Stimulated activated naive CD8-positive, alpha-beta T cell treated with anti-CD3 and anti-CD28 coated beads, Interleukin-15, amount 100 ng/mL, for 72 hours (primary cell): ENCODE data around the gene KAT7.
"Not testable (repeated sequence)": the region's sequence is repeated elsewhere in the genome, so short reads cannot be mapped to it uniquely, and the experiment has no call there.

Source experiments
- ATAC-seq: fragments of 150-1000 bp; cut with Tn5 transposase; 2 replicates; pipeline ENCODE4 v1.10.0; 2021; ENCODE audit warnings: mild to moderate bottlenecking, moderate library complexity
- DNase-seq, 2 donors: peaks; one replicate each; pipeline ENCODE4 v3.0.0; 2021 to 2022
- H3K27ac Mint-ChIP-seq, 2 donors: one replicate each; pipeline ENCODE4 v1.8.0; 2022; ENCODE audit warnings: mild to moderate bottlenecking in 2 of 2, mixed read lengths in 2 of 2, moderate library complexity in 2 of 2
- H3K27me3 Mint-ChIP-seq: one replicate; pipeline ENCODE4 v1.8.0; 2022; ENCODE audit warnings: mixed read lengths
- H3K4me1 Mint-ChIP-seq: one replicate; pipeline ENCODE4 v1.8.0; 2022; ENCODE audit warnings: mild to moderate bottlenecking, mixed read lengths
- H3K4me3 Mint-ChIP-seq, 2 donors: one replicate each; pipeline ENCODE4 v1.8.0; 2022; ENCODE audit warnings: mild to moderate bottlenecking in 2 of 2, mixed read lengths in 2 of 2, moderate library complexity in 1 of 2
- H3K9me3 Mint-ChIP-seq, 2 donors: one replicate each; pipeline ENCODE4 v1.8.0; 2022; ENCODE audit warnings: mixed read lengths in 2 of 2

The KAT7 gene

DNA sequence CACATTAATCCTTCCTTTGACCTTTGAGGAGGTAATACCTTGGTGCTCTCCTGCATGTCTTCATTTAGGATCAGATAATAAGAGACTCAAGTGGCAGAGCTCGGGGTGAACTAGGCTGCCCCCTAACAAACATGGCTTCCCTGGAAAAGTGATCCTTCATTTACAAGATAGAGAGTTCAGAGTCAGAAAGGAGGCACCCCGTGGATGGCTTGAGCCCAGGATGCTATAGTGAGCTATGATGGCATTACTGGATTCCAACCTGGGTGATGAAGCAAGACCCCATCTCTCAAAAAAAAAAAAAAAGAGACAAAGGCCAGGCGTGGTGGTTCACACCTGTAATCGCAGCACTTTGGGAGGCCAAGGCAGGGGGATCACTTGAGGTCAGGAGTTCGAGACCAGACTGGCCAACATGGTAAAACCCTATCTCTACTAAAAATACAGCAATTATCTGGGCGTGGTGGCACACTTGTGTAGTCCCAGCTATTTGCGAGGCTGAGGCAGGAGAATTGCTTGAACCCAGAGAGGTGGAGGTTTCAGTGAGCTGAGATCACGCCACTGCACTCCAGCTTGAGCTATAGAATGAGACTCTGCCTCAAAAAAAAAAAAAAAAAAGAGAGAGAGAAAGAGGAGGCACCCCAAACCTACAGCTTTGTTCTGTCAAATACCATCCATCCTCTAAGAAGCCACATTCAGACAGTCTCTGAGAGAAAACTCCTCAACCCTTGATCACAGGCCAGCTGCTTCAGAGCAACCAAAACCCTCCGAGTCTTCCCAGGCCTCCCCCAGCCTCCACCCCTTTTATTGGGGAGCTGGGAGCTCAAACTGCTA, 31.9 kb upstream of the KAT7 start:
- H3K27me3 Mint-ChIP-seq = no peaks in the 10 kb centered on the region
- no peaks in the 10 kb centered on the region for H3K9me3 Mint-ChIP-seq
- peak overlapping the region in 1 of 2 donors; percentile 22 for H3K4me3 Mint-ChIP-seq
- peak overlapping the region in 1 of 2 donors; percentile 56 for H3K27ac Mint-ChIP-seq
- no peak for DNase-seq
- ATAC-seq = no peak
- H3K4me1 Mint-ChIP-seq = peaks cover 95% of the 10 kb centered on the region

DNA sequence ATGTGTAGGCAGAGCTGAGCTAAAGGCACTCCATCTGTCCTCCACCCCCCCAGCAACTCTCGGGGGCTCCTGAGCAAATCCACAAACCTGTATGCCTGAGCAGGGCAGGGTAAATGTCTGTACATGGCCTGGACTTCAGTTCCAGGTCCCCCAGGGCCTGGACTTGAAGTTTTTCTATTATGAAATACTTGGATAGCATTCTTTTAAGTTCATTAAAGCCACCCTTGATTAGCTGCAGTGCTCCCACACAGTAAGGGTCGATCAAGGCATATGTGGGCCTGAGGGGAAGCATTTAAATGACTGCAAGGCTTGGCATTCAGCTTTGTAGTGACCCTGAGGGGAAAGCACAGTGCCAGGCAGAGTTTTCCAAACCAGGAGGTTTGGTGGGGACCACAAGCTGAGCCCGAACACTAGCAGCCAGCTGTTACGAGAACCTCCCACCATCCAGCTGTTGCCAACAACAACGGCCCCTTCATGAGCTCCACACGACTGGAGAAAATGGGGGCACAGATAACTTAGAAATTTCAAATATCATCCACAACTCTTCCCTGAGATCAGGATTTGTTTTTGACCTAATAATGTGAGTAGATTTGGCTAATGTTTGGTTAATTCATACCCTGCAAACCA, 31.2 kb upstream of the KAT7 start:
- ATAC-seq (no peak), DNase-seq (no peak)
- Mint-ChIP-seq H3K27ac (no peak overlapping the region), H3K27me3 (no peaks in the 10 kb centered on the region), H3K4me3 (peak overlapping the region in 1 of 2 donors; percentile 22), H3K4me1 (peaks cover 96% of the 10 kb centered on the region), H3K9me3 (no peaks in the 10 kb centered on the region)

DNA sequence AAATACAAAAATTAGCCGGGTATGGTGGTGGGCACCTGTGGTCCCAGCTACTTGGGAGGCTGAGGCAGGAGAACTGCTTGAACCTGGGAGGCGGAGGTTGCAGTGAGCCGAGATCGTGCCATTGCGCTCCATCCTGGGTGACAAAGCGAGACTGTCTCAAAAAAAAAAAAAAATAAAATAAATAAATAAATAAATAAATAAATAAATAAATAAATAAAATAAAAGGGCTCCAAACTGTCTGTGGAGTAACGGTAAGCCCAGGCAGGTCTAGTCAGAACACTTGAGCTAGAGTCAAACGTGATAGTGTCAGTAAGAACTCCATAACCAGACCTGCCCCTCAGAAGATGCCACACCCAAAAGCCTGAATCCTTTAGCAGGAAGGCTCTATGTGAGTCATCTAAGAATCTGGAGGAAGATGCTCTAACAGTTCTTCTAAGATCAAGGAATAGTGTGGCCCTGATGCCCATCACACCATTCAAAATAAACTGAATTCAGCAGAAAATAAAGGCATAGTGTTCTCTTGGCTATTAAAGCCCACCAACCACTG, 29.9 kb upstream of the KAT7 start:
- not testable (repeated sequence) for H3K27me3 Mint-ChIP-seq, H3K4me3 Mint-ChIP-seq, DNase-seq, H3K27ac Mint-ChIP-seq, ATAC-seq, H3K9me3 Mint-ChIP-seq
- H3K4me1 Mint-ChIP-seq = peaks cover 95% of the 10 kb centered on the region

DNA sequence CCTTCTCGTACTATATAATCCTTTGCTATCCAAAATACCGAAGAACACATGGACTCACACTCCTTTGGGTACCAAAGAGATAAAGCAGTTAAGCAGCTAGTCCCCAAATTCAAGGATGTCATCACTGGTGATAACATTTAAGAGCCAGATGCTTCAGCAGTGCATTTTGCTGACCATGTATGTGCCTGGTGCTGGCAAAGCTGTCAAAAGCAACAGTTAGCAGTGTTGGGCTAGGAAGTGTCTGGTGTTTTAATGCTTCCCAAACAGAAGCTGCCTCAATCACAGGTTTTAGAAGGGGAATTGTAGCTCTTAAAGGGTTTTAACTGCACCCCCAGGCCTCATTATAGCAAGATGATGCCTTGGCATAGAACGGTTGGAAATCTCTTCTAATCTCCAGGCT, 29.3 kb upstream of the KAT7 start:
- Mint-ChIP-seq H3K9me3 (no peaks in the 10 kb centered on the region), H3K4me3 (no peak overlapping the region), H3K27ac (no peak overlapping the region), H3K27me3 (no peaks in the 10 kb centered on the region), H3K4me1 (peaks cover 88% of the 10 kb centered on the region)
- ATAC-seq = no peak
- DNase-seq = no peak

DNA sequence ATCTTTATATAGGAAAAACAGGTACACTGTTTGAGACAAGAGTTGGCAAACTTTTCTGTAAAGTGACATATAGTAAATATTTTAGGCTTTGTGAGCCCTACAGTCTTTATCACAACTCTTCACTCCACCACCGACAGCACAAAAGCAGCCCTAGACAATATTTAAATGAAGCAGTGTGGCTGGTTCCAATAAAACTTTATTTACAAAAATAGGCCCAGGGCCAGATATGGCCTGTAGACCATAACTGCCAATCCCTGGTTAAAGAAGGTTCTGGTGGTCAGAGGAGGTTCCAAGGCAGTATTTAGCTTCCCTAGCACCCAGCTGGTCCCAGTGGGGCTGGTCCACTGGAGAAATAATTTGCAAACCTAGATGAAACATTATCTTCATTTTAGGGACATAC, 28.2 kb upstream of the KAT7 start:
- DNase-seq (no peak), ATAC-seq (no peak)
- Mint-ChIP-seq H3K27ac (peak overlapping the region in 1 of 2 donors; percentile 49), H3K4me1 (peaks cover 87% of the 10 kb centered on the region), H3K9me3 (no peaks in the 10 kb centered on the region), H3K27me3 (no peaks in the 10 kb centered on the region), H3K4me3 (peak overlapping the region; percentile 57 to 60)

DNA sequence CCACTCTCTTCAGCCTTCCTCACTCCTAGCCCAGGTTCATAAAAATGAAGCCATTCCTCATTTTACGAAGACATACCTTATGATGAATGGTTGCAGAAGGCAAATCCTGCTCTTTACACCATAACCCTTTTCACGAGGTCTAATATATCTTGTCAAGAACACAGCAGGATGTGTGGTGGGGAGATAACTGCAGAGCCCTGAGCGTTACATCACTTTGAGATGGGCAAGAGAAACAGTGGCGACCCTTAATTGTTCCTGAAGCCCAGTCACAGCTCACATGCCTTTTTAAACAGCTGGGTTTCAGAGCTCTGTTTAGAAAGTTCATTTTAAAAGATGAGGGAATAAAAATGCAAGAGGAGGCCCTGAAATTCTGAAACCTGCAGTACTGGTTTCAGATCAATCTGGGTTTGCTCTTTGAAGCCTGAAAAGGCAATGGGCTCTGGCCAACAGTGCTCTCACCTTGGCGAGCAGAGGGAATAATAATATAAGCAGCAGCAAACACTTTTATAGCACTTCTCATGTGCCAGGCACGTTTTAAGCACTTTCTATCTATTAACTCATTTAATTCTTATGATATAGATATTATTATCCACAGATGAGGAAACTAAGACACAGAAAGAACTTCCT, 27.4 kb upstream of the KAT7 start:
- DNase-seq (no peak), ATAC-seq (no peak)
- Mint-ChIP-seq H3K9me3 (no peaks in the 10 kb centered on the region), H3K4me3 (peak overlapping the region; percentile 57 to 95), H3K4me1 (peaks cover 81% of the 10 kb centered on the region), H3K27me3 (peaks cover 6% of the 10 kb centered on the region), H3K27ac (no peak overlapping the region)

DNA sequence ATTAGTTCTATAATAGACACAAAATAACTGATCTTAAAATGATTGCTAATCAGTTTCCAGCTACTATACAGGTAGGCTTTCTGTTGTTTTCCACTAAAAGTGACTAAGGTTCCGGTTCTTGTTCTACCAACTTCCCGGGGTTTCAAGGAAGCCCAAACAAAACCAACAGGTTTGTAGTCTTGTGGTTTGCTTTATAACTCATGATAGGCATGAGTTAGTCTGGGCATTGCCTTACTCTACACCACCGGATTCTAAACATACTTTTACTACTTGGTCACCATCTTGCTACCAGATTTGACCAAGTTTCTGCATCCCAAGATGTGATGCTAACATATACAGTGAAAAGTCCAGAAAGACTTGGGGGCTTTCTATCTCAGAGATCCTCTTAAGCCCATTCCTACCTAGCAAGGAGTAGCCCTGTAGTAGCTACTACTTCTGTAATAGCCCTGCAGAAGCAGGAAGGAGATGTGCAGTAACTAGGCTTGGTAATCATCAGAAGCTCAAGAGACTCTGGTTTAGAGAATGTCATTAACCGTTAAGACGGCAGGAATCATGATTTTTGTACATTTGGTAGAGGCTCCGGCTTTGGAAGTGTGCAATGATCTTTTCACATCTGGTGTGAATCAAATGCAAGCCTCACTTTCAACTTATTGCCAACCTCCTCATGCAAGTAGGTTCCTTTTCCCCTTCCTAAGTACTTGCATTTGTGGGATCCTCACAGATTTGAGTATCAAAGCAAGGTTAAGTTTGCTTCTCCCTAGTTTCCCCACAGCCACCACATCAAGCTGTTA, 26.1 kb upstream of the KAT7 start:
- no peak for DNase-seq
- peaks cover 68% of the 10 kb centered on the region for H3K4me1 Mint-ChIP-seq

DNA sequence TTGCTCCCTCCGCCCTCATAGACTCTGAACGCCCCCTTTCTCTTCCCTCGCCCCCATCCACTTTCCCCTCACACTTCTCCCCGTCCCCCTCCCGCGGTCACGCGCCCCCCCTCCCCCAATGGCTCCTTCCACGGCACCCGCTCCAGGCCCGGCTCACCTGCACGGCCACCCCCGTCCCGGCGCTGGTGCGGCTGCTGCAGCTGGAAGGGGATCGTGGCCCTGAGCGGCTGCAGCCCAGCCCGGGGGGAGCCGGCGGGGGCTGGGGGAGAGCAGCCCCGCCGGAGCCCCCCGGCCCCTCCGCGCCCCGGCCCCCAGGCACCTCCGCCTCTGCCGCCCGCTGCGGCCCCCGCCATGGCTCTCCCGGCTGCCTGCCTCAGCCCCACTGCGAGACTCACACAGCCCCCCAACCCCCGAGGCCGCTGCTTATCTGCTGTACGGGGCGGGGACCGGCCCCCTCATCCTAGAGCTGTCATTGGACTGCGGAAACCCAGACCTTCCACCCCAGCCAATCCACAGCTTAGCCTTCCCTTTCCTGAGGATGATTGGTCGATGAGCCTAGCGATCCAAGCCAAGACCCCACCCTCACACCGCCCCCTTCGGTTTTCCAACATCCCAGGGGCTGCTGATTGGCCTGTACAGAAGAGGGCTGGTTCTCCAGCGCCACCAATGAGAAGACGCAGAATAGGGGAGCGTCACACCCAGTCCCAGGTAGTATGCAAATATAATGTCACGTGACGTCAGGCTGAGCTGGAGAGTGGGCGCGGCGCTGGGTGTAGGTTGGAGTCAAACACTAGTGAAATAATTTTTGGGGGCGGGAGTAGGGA, 24.5 kb upstream of the KAT7 start, which contains the start of gene FAM117A:
Gene FAM117A (minus strand): TSS at position 397 of the 824 bp plus-strand sequence. CDS start 44 bp downstream, at position 353.
- H3K9me3 Mint-ChIP-seq = no peaks in the 10 kb centered on the region
- H3K27me3 Mint-ChIP-seq = peaks cover 8% of the 10 kb centered on the region
- peak; percentile 97 for ATAC-seq
- DNase-seq = peak; percentile 95 to 98
- H3K4me3 Mint-ChIP-seq = peak within 1 kb of the TSS; percentile 95 to 100
- H3K27ac Mint-ChIP-seq = peak within 1 kb of the TSS; percentile 88 to 99
- H3K4me1 Mint-ChIP-seq = peaks cover 55% of the 10 kb centered on the region

More for the DNA sequence above, 26.1 kb upstream of the KAT7 start:
- no peaks in the 10 kb centered on the region for H3K9me3 Mint-ChIP-seq
- H3K4me3 Mint-ChIP-seq = peak overlapping the region; percentile 95 to 100
- H3K27me3 Mint-ChIP-seq = peaks cover 8% of the 10 kb centered on the region
- ATAC-seq = no peak
- no peak overlapping the region for H3K27ac Mint-ChIP-seq

DNA sequence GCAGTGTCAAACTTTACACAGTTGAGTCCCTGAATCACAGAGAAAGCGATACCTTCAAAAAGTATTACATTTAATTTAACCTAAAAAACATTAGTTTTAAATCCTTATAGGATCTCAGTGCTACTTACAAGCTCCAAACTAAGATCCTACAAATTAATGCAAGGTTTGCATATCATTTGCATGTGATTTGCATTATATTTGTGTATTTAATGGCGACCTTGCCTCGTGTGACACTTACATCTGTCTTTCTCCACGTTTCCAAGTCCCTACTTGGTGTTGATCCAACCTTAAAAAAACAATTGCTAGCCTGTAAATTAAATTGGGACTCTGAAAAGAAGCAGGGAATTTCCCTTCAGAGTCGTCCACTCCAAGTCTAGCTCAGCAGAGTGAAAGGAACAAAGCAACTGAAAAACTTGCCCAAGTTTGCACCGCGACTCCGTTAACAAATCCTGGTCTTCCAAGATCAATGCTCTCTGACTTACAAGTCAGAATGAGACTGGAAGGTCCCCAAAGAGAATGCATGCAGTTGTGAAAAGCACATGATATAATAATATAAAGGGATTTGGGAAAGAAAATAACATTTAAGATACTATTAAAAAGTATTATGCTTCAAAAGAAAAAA, 23.8 kb upstream of the KAT7 start:
- H3K27me3 Mint-ChIP-seq = peaks cover 8% of the 10 kb centered on the region
- H3K4me3 Mint-ChIP-seq = peak overlapping the region; percentile 95 to 100
- peaks cover 47% of the 10 kb centered on the region for H3K4me1 Mint-ChIP-seq
- peak overlapping the region in 1 of 2 donors; percentile 57 for H3K27ac Mint-ChIP-seq
- no peak for DNase-seq
- ATAC-seq = no peak
- H3K9me3 Mint-ChIP-seq = no peaks in the 10 kb centered on the region

DNA sequence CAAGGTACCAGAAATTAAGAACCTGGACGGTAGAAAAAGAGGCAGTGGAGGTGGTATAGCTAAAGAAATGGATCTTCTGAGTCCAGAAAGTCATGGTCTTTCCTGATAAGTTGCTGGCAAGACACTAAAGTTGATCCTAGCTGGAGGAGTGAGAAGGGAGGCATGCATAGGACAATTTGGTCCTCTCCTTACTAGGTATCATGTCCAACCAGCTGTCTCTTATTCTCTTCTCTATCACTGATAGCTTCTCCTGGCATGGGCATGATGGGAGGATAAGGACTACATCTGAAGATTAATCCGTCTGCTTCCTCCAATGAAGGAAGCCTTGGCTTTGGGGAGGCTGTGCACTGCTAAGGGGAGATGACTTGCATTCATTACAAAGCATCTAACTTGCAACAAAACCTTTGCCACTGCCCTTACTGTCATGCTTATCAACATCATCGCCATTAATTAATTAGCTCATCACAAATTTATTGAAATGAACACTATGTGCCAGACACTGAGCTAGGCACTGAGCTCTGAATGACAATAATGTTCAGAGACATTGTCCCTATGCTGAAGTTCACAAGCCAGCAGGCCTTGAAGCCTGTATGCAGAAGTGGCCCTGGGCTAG, 21.5 kb upstream of the KAT7 start:
- Mint-ChIP-seq H3K4me1 (peaks cover 25% of the 10 kb centered on the region), H3K27me3 (peaks cover 8% of the 10 kb centered on the region), H3K4me3 (no peak overlapping the region), H3K9me3 (no peaks in the 10 kb centered on the region), H3K27ac (peak overlapping the region in 1 of 2 donors; percentile 27)
- no peak for ATAC-seq
- no peak for DNase-seq

DNA sequence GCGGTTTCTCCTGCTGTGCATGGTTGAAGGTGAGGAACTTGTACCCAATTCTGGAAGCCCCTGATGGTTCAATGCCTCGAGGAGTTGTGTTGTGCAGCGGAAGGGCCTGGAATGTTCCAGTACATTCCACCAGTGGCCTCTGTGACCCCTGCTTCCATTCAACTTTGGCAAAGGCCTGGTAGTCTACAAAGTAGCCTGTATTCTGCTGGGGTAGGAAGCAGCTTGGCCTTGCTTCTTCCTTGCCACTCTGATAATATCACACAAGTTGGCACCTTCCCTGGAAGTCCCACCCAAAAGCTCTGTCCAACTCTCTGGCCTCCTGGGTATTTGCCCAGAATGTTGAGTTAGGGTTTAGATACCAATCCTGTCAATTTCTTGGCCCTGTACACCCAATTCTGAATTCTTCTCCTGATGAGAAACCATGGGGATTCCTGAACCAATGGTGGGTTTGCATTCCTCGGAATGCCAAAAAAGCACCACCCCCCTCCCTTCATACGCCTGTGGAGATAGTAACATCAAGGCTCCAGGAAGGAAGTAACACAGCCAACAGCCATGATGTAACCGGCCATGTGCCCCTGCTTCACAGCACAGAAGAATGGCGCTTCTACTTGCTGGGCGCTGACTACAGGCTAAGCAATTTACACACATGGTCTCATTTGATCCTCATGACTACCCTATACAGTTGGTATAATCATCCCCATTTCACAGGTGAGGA, 12.8 kb upstream of the KAT7 start:
- Mint-ChIP-seq H3K27ac (no peak overlapping the region), H3K4me1 (peaks cover 6% of the 10 kb centered on the region), H3K27me3 (no peaks in the 10 kb centered on the region), H3K4me3 (no peak overlapping the region), H3K9me3 (no peaks in the 10 kb centered on the region)
- no peak for ATAC-seq
- no peak for DNase-seq

DNA sequence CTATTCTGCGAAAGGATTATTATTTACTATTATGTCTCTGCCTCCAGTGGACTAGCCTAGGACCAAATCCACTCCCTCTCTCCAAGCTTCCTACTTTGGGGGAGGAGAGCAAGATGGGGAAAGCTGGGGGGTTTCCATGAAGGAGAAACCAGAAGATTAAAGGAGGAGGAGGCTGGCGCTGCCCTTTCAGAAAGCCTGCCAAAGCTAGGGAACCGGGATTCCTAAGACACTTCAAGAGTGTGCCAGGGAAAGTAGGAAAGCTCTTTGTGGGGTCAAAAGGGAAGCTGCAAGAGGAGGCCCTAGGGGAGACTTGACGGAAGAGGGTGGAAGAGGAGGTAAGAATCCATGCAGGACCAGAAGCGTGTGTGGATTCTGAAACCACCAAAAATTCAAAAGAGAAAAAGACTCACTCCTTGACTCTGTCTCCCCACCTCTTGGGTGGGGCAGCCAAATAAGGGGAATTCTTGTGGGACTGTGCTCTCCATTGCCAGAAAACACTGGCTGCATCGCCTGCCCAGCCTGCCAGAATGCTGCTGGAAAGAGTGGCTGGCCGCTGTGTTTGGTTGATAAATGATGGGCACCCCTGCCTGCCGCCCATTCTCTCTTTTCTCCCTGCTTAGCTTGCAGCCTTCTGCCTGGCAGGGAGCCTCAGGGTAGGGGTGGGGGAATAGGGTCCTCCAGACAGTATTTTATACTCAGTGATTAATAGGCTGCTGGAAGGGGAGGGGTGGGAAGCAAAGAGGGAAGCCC, 11.8 kb upstream of the KAT7 start:
- no peak overlapping the region for H3K4me3 Mint-ChIP-seq
- DNase-seq (no peak), ATAC-seq (no peak)
- no peak overlapping the region for H3K27ac Mint-ChIP-seq
- H3K27me3 Mint-ChIP-seq = no peaks in the 10 kb centered on the region
- H3K4me1 Mint-ChIP-seq = peaks cover 6% of the 10 kb centered on the region
- H3K9me3 Mint-ChIP-seq = no peaks in the 10 kb centered on the region

DNA sequence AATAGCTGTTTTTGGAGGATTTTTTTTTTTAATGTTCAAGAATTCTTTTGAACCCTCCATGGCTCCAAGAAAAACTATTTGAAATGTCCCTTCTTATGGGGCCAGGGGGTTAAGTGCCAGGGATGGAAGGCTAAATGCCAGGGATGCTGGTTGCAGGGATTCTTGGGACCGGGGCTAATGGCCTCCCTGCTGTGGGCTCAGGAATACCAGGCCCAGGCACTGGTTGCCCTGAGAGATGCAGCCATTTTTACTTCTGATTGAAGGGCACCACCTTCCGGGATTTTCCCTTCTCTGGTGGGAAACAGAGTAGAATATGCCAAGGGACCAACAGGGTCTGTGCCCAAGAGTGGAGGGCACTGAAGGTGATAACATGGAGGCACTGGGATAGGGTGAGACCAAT, 10.9 kb upstream of the KAT7 start:
- Mint-ChIP-seq H3K4me3 (no peak overlapping the region), H3K4me1 (peaks cover 6% of the 10 kb centered on the region), H3K9me3 (no peaks in the 10 kb centered on the region), H3K27me3 (no peaks in the 10 kb centered on the region), H3K27ac (peak overlapping the region in 1 of 2 donors; percentile 59)
- no peak for DNase-seq
- no peak for ATAC-seq
